HG03196 (cell line): ENCODE measurements around the gene WRAP53.
"Not testable (repeated sequence)": the region's sequence is repeated elsewhere in the genome, so short reads cannot be mapped to it uniquely, and the experiment has no call there.

Experiments
- ATAC-seq: cut with Tn5 transposase; IDR thresholded peaks from one replicate; pipeline ENCODE4 v1.9.1; 2021; ENCODE audit not compliant: unreplicated experiment

WRAP53 gene

GRCh38 chr17:7687908-7688807 is at the start of gene WRAP53:
Gene WRAP53, plus strand, starts transcription at chr17:7688477. Its CDS starts 172 bp downstream, at chr17:7688649.
- peak; percentile 63 for ATAC-seq

- ATAC-seq = no peak
These were observed 47.5 kb upstream of the WRAP53 start for GRCh38 chr17:7640783-7641182.

- ATAC-seq = not testable (repeated sequence)
These were observed 46.6 kb upstream of the WRAP53 start for GRCh38 chr17:7641635-7642034.

GRCh38 chr17:7644775-7645174 is 43.5 kb upstream of the WRAP53 start:
- ATAC-seq = no peak

- no peak for ATAC-seq
These were observed 41.8 kb upstream of the WRAP53 start for GRCh38 chr17:7646457-7646856.

GRCh38 chr17:7647018-7647417 is 41.3 kb upstream of the WRAP53 start:
- ATAC-seq = no peak

GRCh38 chr17:7650509-7651096 is 37.7 kb upstream of the WRAP53 start, which contains the start of gene ATP1B2:
Gene ATP1B2, plus strand, starts transcription at chr17:7650926. Its CDS starts 593 bp downstream, at chr17:7651519.
- no peak for ATAC-seq

- no peak for ATAC-seq
These were observed 37.1 kb upstream of the WRAP53 start for GRCh38 chr17:7651097-7651664.

- ATAC-seq = no peak
These were observed 36.5 kb upstream of the WRAP53 start for GRCh38 chr17:7651665-7652387.

GRCh38 chr17:7652388-7653356 is 35.6 kb upstream of the WRAP53 start:
- ATAC-seq = no peak

GRCh38 chr17:7654832-7655540 is 33.3 kb upstream of the WRAP53 start:
- no peak for ATAC-seq

GRCh38 chr17:7655541-7655840 is 32.8 kb upstream of the WRAP53 start:
- ATAC-seq = no peak

GRCh38 chr17:7656958-7657609 is 31.2 kb upstream of the WRAP53 start:
- no peak for ATAC-seq

- ATAC-seq = no peak
These were observed 20.4 kb upstream of the WRAP53 start for GRCh38 chr17:7667656-7668406.

- no peak for ATAC-seq
These were observed 19.8 kb upstream of the WRAP53 start for GRCh38 chr17:7668482-7668881.

GRCh38 chr17:7673239-7673638 is 15.0 kb upstream of the WRAP53 start:
- ATAC-seq = no peak

GRCh38 chr17:7674934-7675333 is 13.3 kb upstream of the WRAP53 start:
- no peak for ATAC-seq

GRCh38 chr17:7676533-7676932 is 11.7 kb upstream of the WRAP53 start:
- no peak for ATAC-seq
